NCI-H226 (cell line): ENCODE results near the gene BMP7.
"Not testable (repeated sequence)": the region's sequence is repeated elsewhere in the genome, so short reads cannot be mapped to it uniquely, and the experiment has no call there.

Experiments
- DNase-seq: peaks from one replicate; pipeline ENCODE4 v3.0.0-alpha.2; 2015

BMP7 gene

GRCh38 chr20:57287007-57287880 lies 20.8 kb upstream of the BMP7 start:
- no peak for DNase-seq

- no peak for DNase-seq
These were observed 17.4 kb upstream of the BMP7 start for GRCh38 chr20:57283860-57284259.

- no peak for DNase-seq
These were observed 16.4 kb upstream of the BMP7 start for GRCh38 chr20:57282670-57283361.

- DNase-seq: no peak
These were observed 15.5 kb upstream of the BMP7 start for GRCh38 chr20:57281900-57282299.

GRCh38 chr20:57280221-57280620 lies 13.8 kb upstream of the BMP7 start:
- DNase-seq: no peak

- DNase-seq: not testable (repeated sequence)
These were observed 13.1 kb upstream of the BMP7 start for GRCh38 chr20:57279548-57279947.

GRCh38 chr20:57278457-57278856 lies 12.0 kb upstream of the BMP7 start:
- DNase-seq: no peak

GRCh38 chr20:57277398-57278105 lies 11.1 kb upstream of the BMP7 start:
- no peak for DNase-seq

GRCh38 chr20:57276221-57276620 lies 9.8 kb upstream of the BMP7 start:
- DNase-seq: no peak

- DNase-seq: no peak
These were observed 9.4 kb upstream of the BMP7 start for GRCh38 chr20:57275813-57276212.

GRCh38 chr20:57275334-57275733 lies 8.9 kb upstream of the BMP7 start:
- DNase-seq: no peak

GRCh38 chr20:57274846-57275245 lies 8.4 kb upstream of the BMP7 start:
- DNase-seq: no peak

- DNase-seq: no peak
These were observed 7.9 kb upstream of the BMP7 start for GRCh38 chr20:57274299-57274698.

- DNase-seq: no peak
These were observed 6.6 kb upstream of the BMP7 start for GRCh38 chr20:57272883-57273535.

- no peak for DNase-seq
These were observed 4.0 kb upstream of the BMP7 start for GRCh38 chr20:57270204-57270984.

GRCh38 chr20:57269148-57269984 lies 2.9 kb upstream of the BMP7 start:
- DNase-seq: no peak

- DNase-seq: no peak
These were observed 2.1 kb upstream of the BMP7 start for GRCh38 chr20:57268399-57269076.

GRCh38 chr20:57267158-57267821 lies 849 bp upstream of the BMP7 start:
- no peak for DNase-seq

GRCh38 chr20:57265997-57266290 lies 497 bp downstream of the BMP7 start:
- DNase-seq: no peak

GRCh38 chr20:57265336-57265996 lies 975 bp downstream of the BMP7 start:
- no peak for DNase-seq
